LHCN-M2 (cell line): ENCODE data around the gene FAM151A. TPM values are rescaled to one million over a fixed set of nuclear protein-coding genes. Genes with fewer than 3 reads are reported as not detected.
"Not testable (repeated sequence)": the region's sequence is repeated elsewhere in the genome, so short reads cannot be mapped to it uniquely, and the experiment has no call there.

ENCODE experiments used
- DNase-seq: peaks from one replicate; pipeline ENCODE4 v3.0.0-alpha.2; 2012; ENCODE audit warnings: low read depth
- total RNA-seq: library from RNA; depleted of rRNA; stranded (reverse); fragments of >200 nt; gene quantifications from 2 replicates; pipeline ENCODE4 v1.2.3, GENCODE V29; 2014

Gene FAM151A
- total RNA-seq, 1 experiment from 2014 or later = not detected

DNA sequence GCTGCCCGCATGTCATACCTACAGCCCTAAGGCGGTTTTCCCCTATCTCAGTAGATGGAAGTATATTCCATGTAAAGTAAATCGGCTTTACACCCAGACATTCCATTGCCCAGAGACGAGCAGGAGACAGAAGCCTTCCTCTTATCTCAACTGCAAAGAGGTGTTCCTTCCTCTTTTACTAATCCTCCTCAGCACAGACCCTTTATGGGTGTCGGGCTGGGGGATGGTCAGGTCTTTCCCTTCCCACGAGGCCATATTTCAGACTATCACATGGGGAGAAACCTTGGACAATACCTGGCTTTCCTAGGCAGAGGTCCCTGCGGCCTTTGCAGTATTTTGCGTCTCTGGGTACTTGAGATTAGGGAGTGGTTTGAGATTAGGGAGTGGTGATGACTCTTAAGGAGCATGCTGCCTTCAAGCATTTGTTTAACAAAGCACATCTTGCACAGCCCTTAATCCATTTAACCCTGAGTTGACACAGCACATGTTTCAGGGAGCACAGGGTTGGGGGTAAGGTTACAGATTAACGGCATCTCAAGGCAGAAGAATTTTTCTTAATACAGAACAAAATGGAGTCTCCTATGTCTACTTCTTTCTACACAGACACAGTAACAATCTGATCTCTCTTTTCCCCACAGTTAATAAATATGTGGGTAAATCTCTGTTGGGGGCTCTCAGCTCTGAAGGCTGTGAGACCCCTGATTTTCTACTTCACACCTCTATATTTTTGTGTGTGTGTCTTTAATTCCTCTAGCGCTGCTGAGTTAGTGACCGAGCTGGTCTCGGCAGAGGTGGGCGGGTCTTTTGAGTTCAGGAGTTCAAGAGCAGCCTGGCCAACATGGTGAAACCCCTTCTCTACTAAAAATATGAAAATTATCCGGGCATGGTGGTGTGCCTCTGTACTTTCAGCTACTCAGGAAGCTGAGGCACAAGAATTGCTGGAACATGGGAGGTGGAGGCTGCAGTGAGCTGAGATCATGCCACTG is 13.4 kb upstream of the FAM151A start:
- DNase-seq = not testable (repeated sequence)

DNA sequence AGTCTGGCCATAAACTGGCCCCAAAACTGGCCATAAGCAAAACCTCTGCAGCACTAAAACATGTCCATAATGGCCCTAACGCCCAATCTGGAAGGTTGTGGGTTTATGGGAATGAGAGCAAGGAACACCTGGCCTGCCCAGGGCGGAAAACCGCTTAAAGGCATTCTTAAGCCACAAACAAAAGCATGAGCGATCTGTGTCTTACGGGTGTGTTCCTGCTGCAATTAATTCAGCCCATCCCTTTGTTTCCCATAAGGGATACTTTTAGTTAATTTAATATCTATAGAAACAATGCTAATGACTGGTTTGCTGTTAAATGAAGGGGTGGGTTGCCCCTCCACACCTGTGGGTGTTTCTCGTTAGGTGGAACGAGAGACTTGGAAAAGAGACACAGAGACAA is 12.5 kb upstream of the FAM151A start:
- DNase-seq = not testable (repeated sequence)

GRCh38 chr1:54627196-54627595 is 3.9 kb upstream of the FAM151A start:
- no peak for DNase-seq

- DNase-seq = no peak
Measured at GRCh38 chr1:54624466-54625464, 1.4 kb upstream of the FAM151A start.

GRCh38 chr1:54619749-54620148 is 3.6 kb downstream of the FAM151A start:
- DNase-seq = no peak

DNA sequence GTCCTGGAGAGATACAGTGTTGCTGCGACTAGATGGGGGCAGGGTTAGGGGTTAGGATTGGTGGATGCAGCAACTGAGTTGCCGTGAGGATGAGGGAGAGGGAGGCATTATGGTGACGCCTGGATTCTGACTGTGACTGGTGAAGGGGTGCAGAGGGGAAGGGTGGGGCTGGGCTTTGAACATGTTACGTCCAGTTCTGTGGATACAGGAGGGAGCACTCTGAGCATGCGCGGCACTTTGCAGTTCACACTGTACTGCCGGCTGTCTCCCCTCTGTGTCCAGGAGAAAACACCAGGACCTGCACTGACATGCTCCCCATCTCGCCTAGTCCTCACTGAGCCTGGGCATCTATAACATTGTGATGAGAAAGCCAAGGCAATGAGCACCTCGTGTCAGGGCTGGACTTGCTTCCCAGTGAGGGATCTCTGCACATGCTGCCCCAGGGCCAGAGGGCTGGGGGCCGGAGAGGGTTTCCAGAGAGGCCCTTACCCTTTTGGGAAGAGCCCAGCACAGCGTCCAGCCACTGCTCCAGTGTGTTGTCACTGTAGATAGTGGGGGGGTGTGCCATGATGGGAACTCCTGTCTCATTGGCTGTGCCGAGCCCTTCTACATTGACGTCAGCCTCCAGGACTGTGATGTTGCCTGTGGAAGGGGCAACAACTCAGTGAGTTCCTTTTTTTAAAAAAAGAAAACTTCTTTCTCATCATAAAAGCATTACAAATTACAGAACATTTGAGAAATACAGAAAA is 7.6 kb downstream of the FAM151A start:
- DNase-seq = no peak

GRCh38 chr1:54614563-54614962 is 8.8 kb downstream of the FAM151A start:
- no peak for DNase-seq

DNA sequence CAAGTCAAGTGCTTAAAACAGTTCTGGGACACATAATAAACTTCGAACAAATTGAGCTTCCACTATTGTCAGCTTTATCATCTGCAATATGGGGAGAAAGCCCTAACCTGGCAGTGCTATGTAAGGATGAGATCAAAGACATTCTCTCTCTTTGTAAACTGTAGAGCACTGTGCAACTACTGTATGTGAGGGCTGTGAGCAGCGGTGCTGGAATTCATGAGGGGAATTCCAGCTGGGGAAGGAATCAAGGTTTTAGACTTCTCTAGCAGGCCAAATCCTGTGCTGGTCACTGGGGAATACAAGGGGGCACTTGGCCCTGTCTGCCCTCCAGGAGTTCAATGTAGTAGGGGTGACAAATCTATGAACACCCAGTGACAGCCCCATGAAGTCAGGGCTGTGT is 9.3 kb downstream of the FAM151A start:
- DNase-seq = no peak

GRCh38 chr1:54611621-54612020 is 11.7 kb downstream of the FAM151A start:
- DNase-seq = no peak

DNA sequence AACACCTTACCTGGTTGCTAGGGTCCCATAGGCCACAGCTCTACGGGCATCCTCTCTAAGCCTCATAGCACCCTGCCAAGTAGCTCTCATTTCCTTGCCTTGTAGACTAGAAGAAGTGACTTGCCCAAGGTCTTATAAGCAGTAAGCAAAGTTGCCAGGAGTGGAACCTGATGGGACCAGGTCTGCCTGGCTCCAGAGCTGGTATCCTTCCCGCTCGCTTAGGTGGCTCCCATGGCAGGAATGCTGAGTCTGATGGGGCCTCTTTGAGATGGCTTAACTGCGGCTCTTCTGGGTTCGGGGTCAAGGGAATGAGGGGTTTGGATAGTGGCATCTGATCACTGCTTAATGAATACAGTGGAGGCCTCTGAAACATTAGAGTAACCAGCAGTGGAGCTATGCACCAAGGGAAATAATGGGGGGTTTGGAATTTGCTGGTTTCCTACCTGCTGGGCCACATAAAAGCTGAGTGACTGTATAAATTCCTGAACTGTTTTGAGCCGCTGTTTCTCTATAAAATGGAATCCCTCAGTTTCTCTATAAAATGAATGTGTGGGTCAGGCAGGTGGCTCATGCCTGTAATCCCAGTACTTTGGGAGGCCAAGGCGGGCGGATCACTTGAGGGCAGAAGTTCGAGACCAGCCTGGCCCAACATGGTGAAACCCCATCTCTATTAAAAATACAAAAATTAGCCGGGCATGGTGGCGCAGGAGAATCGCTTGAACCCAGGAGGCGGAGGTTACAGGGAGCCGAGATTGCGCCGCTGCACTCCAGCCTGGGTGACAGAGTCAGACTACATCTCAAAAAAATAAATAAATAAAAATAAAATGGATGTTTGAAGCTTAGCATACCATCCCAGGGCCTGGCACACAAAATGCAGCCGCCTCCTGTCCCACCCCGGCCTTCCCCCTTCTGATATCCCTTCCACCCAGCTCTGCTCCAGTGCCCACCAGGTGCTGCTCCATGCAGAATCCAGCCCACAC is 12.4 kb downstream of the FAM151A start:
- no peak for DNase-seq

- DNase-seq = no peak
Measured at GRCh38 chr1:54610048-54610447, 13.3 kb downstream of the FAM151A start.

- peak; percentile 19 for DNase-seq
Measured at GRCh38 chr1:54609301-54609921, 13.9 kb downstream of the FAM151A start.

DNA sequence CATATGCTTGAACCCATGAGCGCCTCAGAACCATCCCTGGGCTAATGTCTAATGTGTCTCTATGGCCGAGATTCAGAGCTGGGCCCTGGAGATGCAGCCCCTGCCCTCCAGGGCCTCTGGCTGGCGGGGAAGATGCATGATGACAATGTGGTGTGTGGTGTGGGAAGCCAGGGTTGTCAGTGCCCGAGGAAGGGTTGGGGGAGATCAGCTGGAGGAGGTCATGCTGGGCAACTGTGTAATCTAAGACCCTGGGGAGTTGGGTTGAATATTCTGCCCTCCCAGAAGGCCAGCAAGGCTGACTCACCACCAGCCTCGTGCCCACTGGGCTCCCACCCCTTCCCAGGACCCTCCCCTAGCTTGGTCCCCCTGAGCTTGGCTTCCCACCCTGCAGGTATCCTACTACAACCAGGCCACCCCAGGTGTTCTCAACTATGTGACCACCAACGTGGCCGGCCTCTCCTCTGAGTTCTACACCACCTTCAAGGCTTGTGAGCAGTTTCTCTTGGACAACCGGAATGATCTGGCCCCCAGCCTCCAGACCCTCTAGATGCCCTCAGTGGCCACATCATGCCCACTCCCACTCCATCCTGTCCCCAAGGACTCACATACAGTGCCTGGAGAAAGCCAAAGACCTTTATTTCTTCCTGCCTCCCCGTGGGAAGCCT is 14.6 kb downstream of the FAM151A start:
- DNase-seq = no peak

GRCh38 chr1:54607821-54608565 is 15.3 kb downstream of the FAM151A start:
- DNase-seq = no peak

DNA sequence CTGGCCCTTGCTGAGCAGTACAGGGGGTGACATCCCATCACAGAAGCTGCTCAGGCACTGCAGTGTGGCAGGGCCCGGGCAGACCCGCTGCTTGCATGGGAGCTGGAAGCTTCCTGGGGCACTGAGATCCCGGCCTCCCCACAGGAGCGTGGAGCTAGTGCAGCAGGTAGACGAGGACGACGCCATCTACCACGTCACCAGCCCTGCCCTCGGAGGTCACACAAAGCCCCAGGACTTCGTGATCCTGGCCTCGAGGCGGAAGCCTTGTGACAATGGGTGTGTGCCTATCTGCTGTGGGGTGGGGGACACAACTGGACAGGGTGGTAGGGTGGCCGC is 16.4 kb downstream of the FAM151A start:
- DNase-seq = no peak

DNA sequence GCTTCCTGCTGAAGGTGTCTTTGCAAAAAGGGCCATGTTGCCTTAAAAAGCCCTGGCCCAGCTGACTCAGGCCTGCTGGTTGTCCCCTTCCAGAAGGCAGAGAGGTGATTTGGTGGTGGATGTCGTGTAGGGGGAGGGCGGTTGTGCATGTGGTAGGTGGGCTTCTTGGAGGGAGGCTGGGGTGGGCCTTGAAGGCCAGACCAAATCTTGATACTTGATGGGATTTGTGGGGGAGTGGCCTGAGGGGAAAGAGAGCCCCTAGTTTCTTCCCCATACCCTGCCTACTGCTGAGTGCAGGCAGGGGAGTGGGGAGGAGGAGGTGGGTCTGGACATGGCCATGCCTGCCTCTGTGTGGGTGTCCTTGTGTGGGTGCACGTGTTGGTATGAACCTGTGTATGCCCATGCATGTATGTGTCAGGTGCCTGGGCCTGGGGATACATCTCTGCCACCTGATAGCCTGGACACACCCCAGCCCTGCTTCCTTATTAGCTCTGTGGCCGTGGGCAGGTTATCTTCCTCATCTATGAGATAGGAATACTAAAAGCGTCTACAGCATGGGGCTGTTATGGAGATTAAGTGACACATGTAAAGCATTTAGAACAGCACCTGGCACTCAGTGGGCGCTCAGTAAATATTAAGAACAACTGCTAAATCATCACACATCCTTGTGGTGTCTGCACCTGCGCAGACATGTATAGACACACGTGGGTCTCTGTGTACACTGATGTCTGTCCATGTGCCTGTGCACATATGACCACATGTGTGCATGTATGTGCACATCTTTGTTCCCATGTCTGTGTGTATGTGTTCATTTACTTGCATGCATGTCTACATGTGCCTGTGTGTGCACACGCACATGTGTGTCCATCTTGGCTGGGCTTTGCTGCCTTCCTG is 17.0 kb downstream of the FAM151A start:
- no peak for DNase-seq

GRCh38 chr1:54604572-54605370 is 18.6 kb downstream of the FAM151A start:
- DNase-seq = peak; percentile 36
